GM12874 (cell line): ENCODE data around the gene GSTM5.

Source experiments
- CTCF ChIP-seq: IDR thresholded peaks from 2 replicates; pipeline ENCODE4 v1.5.1; 2011; ENCODE audit warnings: low read depth, mild to moderate bottlenecking, control low read depth, low read length, moderate library complexity; ENCODE audit not compliant: insufficient read depth

The GSTM5 gene

DNA sequence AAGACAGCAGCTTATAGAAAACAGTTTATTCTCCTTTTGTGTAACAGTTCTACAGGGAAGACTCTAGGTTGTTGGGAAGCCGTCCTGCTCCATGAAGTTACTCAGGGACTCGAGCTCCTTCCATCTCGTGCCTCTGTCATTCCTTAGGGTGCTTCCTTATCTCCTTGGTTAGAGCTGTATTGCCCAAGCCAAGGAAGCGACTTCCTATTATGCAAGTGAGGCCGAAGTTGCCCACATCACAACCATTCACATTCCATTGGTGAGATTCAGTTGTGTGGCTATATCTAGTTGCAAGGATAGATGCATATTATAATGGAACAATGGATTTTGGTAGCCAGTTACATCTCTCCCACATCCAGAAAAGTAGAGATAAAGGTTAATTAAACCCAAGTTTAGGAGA, 9.0 kb downstream of the GSTM5 start:
- TF ChIP-seq CTCF, result no peak

GRCh38 chr1:109721971-109722370, 9.9 kb downstream of the GSTM5 start:
- TF ChIP-seq CTCF, result no peak

DNA sequence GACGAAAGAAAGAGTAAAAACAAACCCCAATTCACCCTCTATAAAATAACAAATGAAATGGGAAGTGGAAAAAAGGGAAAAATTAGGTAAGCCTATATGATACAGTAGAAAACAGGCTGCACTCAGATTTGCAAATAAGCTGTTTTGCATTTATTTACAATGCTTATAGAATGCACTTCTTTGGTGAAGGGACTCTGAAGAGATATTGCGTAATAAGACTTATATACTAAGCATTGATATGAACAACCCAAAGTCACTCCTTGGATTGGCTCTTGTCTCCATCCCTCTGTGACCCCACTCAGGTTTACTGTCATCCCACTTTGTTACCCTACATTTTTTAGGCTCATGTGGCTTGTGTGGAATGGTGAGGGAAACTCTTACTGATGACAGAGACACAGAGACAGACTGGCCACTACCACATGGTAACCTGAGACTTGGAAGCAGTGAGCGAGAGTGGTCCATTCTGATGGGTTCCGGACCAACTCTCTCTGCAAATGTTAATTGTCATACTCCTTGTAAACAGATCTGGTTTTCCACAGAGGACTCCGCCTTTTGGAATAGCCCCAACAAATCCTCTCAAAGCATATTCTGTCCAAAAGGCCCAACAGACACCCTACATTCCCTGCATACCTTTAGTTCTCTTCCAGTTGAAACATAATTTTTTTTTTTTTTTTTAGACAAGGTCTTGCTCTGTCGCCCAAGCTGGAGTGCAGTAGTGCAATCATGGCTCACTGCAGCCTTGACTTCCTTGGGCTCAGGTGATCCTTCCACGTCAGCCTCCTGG, 11.0 kb downstream of the GSTM5 start:
- TF ChIP-seq CTCF, result no peak

GRCh38 chr1:109724933-109725332, 12.9 kb downstream of the GSTM5 start:
- TF ChIP-seq CTCF, result no peak

DNA sequence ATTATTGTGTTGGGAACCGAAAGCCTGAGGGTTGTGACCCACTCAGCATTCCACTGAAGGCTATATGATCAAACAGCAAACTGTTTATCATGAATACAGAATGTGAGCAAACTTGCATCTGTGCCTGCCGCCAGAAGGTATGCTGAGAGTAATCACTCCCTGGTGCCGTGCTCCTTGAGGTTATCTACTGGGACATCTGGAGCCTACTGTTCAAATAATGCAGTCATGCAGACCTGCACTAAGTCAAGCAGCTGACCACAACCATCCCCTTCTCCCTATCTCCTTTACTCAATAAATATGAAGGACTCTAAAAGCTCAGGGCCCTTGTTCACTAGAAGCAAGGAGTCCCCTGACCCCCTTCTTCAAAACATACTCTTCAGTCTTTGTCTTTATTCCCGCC, 13.5 kb downstream of the GSTM5 start:
- no peak for TF ChIP-seq CTCF

DNA sequence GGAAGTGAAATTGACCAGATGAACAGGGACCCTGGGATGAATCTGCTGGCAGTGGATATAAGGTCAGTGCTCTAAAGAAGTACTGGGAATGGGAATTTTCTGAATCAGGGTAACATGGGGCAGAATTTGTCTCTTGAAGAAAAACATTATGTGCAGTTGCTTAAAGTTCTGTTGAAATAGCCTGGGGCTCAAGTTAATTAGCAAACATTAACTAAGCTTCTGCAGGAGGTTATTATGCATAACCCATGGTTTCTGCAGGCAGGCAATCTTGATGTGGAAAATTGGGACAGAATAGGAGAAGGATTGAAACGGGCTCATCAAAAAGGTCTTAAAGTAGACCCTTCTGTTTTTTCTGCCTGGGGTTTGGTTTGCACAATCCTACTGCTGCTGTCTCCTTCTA, 14.0 kb downstream of the GSTM5 start:
- no peak for TF ChIP-seq CTCF

- no peak for TF ChIP-seq CTCF
These were observed 14.8 kb downstream of the GSTM5 start for GRCh38 chr1:109726728-109727373.
